Germinal center (tissue), 1 donor: ENCODE measurements around the gene SPATA16.
"Not testable (repeated sequence)": the region's sequence is repeated elsewhere in the genome, so short reads cannot be mapped to it uniquely, and the experiment has no call there.

Experiments
- DNase-seq: peaks from one replicate; pipeline ENCODE4 v3.0.0; 2012; ENCODE audit warnings: mixed read lengths, low spot score

SPATA16 gene

DNA sequence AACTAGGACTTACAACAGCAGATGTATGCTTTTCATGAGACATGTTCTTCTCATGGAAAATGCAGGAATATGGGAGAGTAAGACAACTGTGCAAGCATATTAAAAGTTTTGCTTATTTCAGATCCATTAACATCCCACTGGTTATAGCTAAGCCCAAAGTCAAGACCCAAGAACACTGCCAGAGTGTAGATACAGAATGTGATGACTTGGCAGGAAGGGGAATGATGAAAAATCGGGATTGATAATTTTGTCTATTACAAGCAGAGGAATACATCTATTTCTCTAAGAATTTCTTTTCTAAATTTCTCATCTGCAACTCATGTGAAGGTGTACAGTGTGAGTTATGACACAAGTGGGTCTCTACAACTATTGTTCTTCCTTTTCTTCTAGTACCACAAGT, 76.4 kb downstream of the SPATA16 start:
- no peak for DNase-seq

- DNase-seq = no peak
Observed at GRCh38 chr3:173058229-173058628, 82.8 kb downstream of the SPATA16 start.

GRCh38 chr3:173055228-173055933, 85.7 kb downstream of the SPATA16 start:
- DNase-seq = no peak

GRCh38 chr3:173049360-173049759, 91.7 kb downstream of the SPATA16 start:
- DNase-seq = no peak

- DNase-seq = no peak
Observed at GRCh38 chr3:173045770-173046382, 95.2 kb downstream of the SPATA16 start.

- no peak for DNase-seq
Observed at GRCh38 chr3:173044998-173045397, 96.0 kb downstream of the SPATA16 start.

DNA sequence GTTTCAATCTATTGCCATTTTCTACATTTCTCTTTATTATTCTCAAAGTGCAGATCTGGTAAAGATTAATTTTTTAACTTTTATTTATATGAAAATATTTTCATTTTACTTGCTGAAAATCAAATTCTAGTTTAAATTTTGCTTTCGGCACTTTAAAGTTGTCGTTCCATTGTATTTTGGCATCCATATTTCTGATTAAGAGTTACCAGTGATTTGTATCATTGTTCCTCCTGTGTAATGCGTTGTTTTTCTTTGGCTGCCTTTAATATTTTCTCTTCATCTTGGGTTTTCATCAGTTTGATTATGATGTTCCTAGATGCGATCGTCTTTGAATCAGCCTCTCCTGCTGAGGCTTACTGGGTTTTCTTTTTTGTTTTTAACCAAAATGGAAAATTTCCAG, 97.3 kb downstream of the SPATA16 start:
- DNase-seq = no peak

DNA sequence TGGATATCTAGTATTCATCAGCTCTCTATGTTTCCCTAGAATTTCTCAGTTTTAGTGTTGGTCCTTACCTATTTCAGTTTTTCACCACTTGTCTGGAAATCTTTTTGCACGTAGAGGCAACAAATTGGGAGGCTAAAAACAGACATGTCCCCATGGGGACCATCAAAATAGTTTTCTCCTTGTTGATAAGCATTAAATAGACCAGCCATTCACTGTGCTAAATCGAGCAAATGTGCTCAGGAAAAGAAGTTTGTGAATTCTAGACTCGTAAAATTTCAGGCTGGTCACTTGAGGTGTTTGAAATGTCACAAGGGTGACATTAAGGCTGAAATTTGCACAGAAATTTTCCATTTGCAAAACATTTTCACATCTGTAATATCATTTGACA, 102.6 kb downstream of the SPATA16 start:
- DNase-seq = no peak

GRCh38 chr3:173037840-173038483, 103.1 kb downstream of the SPATA16 start:
- no peak for DNase-seq

DNA sequence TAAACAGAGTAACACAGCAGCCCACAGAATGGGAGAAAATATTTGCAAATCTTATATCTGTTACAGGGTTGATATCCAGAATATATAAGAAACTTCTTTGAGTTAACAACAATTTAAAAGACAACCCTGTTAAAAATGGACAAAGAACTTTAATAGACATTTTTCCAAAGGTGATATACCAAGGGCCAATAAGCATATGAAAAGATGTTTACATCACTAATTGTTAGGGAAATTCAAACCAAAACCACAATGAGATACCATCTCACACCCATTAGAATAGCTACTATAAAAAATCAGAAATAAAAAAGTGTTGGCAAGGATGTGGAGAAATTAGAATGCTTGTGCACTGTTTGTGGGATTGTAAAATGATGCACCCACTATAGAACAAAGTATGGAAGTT, 110.8 kb downstream of the SPATA16 start:
- DNase-seq = no peak

GRCh38 chr3:173028351-173028750, 112.7 kb downstream of the SPATA16 start:
- DNase-seq = no peak

- no peak for DNase-seq
Observed at GRCh38 chr3:173027429-173027828, 113.6 kb downstream of the SPATA16 start.

- no peak for DNase-seq
Observed at GRCh38 chr3:173025941-173026340, 115.1 kb downstream of the SPATA16 start.

GRCh38 chr3:173021547-173022185, 119.4 kb downstream of the SPATA16 start:
- DNase-seq = no peak

GRCh38 chr3:173020128-173020527, 120.9 kb downstream of the SPATA16 start:
- DNase-seq = not testable (repeated sequence)

DNA sequence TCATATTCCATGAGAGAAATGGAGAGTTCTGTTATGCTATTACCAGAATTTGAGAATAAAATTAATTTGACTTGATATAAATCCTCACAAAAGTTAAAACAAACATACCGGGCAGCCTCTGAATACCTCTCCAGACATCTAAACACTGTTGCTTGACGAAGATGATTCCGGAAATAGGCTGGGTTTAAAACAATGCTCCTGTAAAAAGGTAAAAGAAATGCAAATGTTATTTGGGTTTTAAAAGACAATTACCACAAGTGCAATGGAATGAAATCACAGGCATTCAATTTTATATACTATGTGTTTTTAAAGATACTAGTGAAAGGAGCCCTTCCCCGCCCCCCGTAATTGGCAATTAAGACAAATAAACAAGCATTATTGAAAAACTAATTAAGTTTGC, 121.7 kb downstream of the SPATA16 start:
- DNase-seq = no peak

GRCh38 chr3:173018758-173019157, 122.3 kb downstream of the SPATA16 start:
- no peak for DNase-seq

DNA sequence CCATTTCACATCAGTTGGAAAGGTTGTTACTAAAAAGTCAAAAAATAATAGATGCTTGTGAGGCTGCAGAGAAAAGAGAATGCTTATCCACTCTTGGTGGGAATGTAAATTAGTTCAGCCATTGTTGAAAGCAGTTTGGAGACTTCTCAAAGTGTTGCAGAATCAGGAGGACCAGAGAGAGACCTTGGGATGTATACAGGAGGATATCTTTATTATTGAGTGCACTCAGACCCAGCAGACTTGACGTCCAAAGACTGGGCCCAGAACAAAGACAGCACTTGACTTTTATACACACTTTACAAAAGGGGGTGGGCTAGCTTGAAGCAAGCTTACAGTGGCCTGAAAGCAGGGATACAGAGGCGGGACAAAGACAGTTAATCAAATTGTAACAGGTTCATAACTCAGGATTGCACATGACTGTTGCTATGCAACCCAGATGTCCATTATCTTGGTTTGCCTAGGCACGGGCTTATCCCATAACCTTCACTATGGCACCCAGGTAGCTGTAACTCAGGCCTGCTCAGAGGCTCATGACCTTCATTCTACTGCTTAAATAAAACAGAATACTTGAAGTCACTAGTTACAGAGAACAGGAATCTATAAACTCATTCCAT, 127.7 kb downstream of the SPATA16 start:
- no peak for DNase-seq

- no peak for DNase-seq
Observed at GRCh38 chr3:173009410-173009809, 131.6 kb downstream of the SPATA16 start.

DNA sequence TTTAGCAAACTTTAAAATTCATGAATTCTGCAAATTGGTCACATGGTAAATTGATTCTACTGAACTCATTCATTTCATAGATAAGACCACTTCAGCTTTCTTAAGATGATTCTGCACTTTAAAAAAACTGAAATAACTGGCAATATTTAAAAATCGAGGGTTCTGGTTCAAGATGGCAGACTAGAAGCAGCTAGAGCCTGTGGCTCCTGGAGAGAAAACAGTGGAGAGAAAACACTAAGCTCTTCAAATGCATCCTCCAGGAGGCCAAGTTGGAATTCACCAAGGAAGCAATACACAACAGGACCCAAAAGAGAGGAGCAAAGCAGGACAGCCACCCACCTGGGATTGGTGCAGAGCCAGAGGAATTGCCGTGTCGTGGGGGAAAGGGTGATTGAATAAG, 132.1 kb downstream of the SPATA16 start:
- no peak for DNase-seq

DNA sequence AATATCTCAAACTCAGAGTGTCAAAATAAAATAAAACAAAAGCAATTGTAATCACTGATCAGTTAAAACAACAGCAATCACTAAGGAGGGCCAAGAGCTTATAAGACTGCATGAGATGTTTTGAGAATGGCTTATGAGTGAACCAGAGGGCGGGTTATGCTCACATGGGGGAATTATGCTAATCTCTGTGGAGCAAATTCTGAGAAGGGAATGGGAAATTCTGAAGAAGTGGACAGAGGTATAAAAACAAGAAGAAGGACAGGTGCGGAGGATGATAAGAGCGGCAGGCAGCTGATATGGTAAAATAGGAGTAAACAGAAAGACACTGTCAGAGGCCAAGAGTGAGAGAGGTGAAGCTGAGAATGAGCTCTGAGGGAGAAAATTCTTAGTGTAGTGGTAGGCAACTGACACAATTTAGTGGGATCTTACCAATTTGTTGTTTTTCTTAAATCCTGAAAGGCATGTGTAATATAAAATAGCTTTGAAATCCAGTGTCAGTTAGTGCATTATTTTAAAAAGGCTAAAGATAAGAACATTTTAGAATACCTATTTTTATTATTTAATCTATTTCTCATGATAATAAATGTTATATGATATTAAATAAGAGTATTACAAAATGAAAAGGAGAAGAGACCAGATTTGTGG, 133.8 kb downstream of the SPATA16 start:
- DNase-seq = no peak

DNA sequence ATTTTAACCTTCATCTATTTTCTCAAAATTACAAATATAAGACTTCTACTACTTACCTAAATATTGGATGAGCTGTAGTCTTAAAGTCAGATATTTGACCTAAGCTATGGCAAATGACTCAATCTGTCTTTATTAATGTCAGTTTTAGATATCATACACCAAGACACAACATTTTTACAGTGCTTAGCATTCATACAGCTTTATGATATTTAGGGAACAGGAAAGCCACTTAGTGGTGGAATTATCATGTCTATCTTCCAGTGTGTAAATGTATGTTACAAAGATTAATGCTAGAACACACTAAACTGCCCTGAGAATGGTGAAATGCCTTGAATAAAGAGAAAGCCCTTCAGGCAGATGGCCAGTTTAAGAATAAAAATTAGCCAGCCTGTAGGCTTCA, 135.0 kb downstream of the SPATA16 start:
- no peak for DNase-seq
